GM12878 (cell line): ENCODE data around the gene RNF40. TPM values are rescaled to one million over a fixed set of nuclear protein-coding genes. Genes with fewer than 3 reads are reported as not detected.

Source experiments
- ATAC-seq: fragments of 200-7000 bp; cut with Tn5 transposase; 3 replicates; pipeline ENCODE4 v1.9.1; 2020; ENCODE audit warnings: mild to moderate bottlenecking, moderate library complexity
- BruUV-seq: library from RNA; stranded (reverse); fragments of 400-500 nt; replicated peaks from 2 replicates; lab custom pipeline; 2021; lab: Mats Ljungman, UMichigan
- CTCF ChIA-PET: fragments of 300-600 bp; sonication (Branson Sonifier 250); formaldehyde crosslinking; extraction: SDS; loops from one replicate; lab custom pipeline; 2021; ENCODE audit warnings: inconsistent platforms; lab: Yijun Ruan, JAX
- POLR2A ChIA-PET: fragments of 350-600 bp; formaldehyde crosslinking; extraction: SDS; loops from one replicate; lab custom pipeline; 2021; ENCODE audit warnings: inconsistent platforms; lab: Charles Lee
- RAD21 ChIA-PET: fragments of 300-600 bp; sonication (Branson Sonifier 250); formaldehyde crosslinking; loops from one replicate; lab custom pipeline; 2023; ENCODE audit warnings: antibody characterized with exemption; ENCODE audit not compliant: unreplicated experiment; lab: Charles Lee
- SMC1A ChIA-PET: fragments of 300-600 bp; sonication (Branson Sonifier 250); formaldehyde crosslinking; loops from one replicate; lab custom pipeline; 2023; ENCODE audit not compliant: unreplicated experiment, uncharacterized antibody; lab: Charles Lee
- DNase-seq: peaks from one replicate; pipeline ENCODE4 v3.0.0-alpha.2; 2011; ENCODE audit warnings: low read depth, low spot score
- FAIRE-seq: peaks from 3 replicates; lab custom pipeline; 2011; peaks lifted over from hg19 to GRCh38; lab: Jason Lieb, UNC
- H2AFZ ChIP-seq: 2 replicates; pipeline ENCODE4 v1.6.0; 2011; ENCODE audit warnings: low read depth, low read length, control low read depth; ENCODE audit not compliant: control insufficient read depth
- H3K27ac ChIP-seq: 2 replicates; pipeline ENCODE4 v1.5.1; 2011; ENCODE audit warnings: control low read depth; ENCODE audit not compliant: control insufficient read depth, insufficient read depth
- H3K27me3 ChIP-seq, 2 experiments: replicated peaks in 1 of 2; 2 replicates each; pipeline versions ENCODE4 v1.6.0 to v1.6.1; 2011; ENCODE audit warnings: low read length in 1 of 2; ENCODE audit not compliant: control insufficient read depth in 2 of 2, insufficient read depth in 2 of 2
- H3K36me3 ChIP-seq, 2 experiments: 2 replicates each; pipeline ENCODE4 v1.5.1; 2011; ENCODE audit warnings: low read length in 1 of 2; ENCODE audit not compliant: control insufficient read depth in 2 of 2, insufficient read depth in 2 of 2
- H3K4me1 ChIP-seq: 2 replicates; pipeline ENCODE4 v1.6.1; 2011; ENCODE audit warnings: mild to moderate bottlenecking, low read length, moderate library complexity, mixed read lengths; ENCODE audit not compliant: control insufficient read depth, insufficient read depth
- H3K4me2 ChIP-seq: 2 replicates; pipeline ENCODE4 v1.6.0; 2011; ENCODE audit warnings: control low read depth; ENCODE audit not compliant: control insufficient read depth, insufficient read depth
- H3K4me3 ChIP-seq: fragments of 200-600 bp; sonication (generic); 2 replicates; pipeline ENCODE4 v1.5.1; 2016
- H3K79me2 ChIP-seq: 2 replicates; pipeline ENCODE4 v1.6.0; 2011; ENCODE audit warnings: low read length; ENCODE audit not compliant: control insufficient read depth, insufficient read depth
- H3K9ac ChIP-seq: 2 replicates; pipeline ENCODE4 v1.8.0; 2011; ENCODE audit warnings: low read length, control low read depth, mixed read lengths; ENCODE audit not compliant: control insufficient read depth, insufficient read depth
- H3K9me3 ChIP-seq: replicated peaks from 3 replicates; pipeline ENCODE4 v1.5.1; 2011; ENCODE audit warnings: mild to moderate bottlenecking, low read length; ENCODE audit not compliant: control insufficient read depth, insufficient read depth
- H4K20me1 ChIP-seq: 2 replicates; pipeline ENCODE4 v1.6.0; 2011; ENCODE audit not compliant: control insufficient read depth, insufficient read depth
- BCL11A ChIP-seq: IDR thresholded peaks from 2 replicates; pipeline ENCODE4 v1.6.1; 2011; ENCODE audit warnings: low read depth, low read length
- CBFB ChIP-seq: IDR thresholded peaks from 2 replicates; pipeline ENCODE4 v1.6.1; 2016; ENCODE audit warnings: antibody characterized with exemption, low read depth
- EGR1 ChIP-seq, 2 experiments: IDR thresholded peaks; 1 replicate in 1 of 2; 2 replicates in 1 of 2; pipeline ENCODE4 v1.6.1; 2011 to 2012; ENCODE audit warnings: low read depth in 2 of 2, low read length in 2 of 2, borderline replicate concordance in 1 of 2, mild to moderate bottlenecking in 1 of 2, moderate library complexity in 1 of 2
- ETV6 ChIP-seq, 2 experiments: fragments of 450-650 bp in 1 of 2; IDR thresholded peaks in 1 of 2; conservative IDR thresholded peaks in 1 of 2; 2 replicates each; pipeline ENCODE4 v1.6.1; 2014; ENCODE audit warnings: antibody characterized with exemption in 1 of 2, borderline replicate concordance in 1 of 2, low read depth in 1 of 2, mild to moderate bottlenecking in 1 of 2, moderate library complexity in 1 of 2
- IKZF2 ChIP-seq, 2 experiments: fragments of 450-650 bp; IDR thresholded peaks; 2 replicates each; pipeline ENCODE4 v1.6.1; 2017; ENCODE audit warnings: mild to moderate bottlenecking in 2 of 2, moderate library complexity in 2 of 2
- KDM1A ChIP-seq: fragments of 200-600 bp; sonication (generic); IDR thresholded peaks from 2 replicates; pipeline ENCODE4 v1.6.1; 2016; ENCODE audit warnings: borderline replicate concordance
- NFIC ChIP-seq: IDR thresholded peaks from 2 replicates; pipeline ENCODE4 v1.6.1; 2012; ENCODE audit warnings: low read depth, mild to moderate bottlenecking, inconsistent platforms, low read length, moderate library complexity
- NR2F1 ChIP-seq: fragments of 450-650 bp; conservative IDR thresholded peaks from 2 replicates; pipeline ENCODE4 v1.6.1; 2017; ENCODE audit warnings: mild to moderate bottlenecking
- RFX5 ChIP-seq: IDR thresholded peaks from 2 replicates; pipeline ENCODE4 v1.6.1; 2011; ENCODE audit warnings: low read depth, low read length, improper control_type of control experiment
- TBL1XR1 ChIP-seq: IDR thresholded peaks from 2 replicates; pipeline ENCODE4 v1.6.1; 2012; ENCODE audit warnings: low read depth, low read length, improper control_type of control experiment
- TCF7 ChIP-seq: IDR thresholded peaks from 2 replicates; pipeline ENCODE4 v1.6.1; 2014; ENCODE audit warnings: antibody characterized with exemption, borderline replicate concordance
- YY1 ChIP-seq: IDR thresholded peaks from 2 replicates; pipeline ENCODE4 v1.6.1; 2011; ENCODE audit warnings: low read depth, mild to moderate bottlenecking, low read length
- ZNF207 ChIP-seq: fragments of 450-650 bp; IDR thresholded peaks from 2 replicates; pipeline ENCODE4 v1.6.1; 2014; ENCODE audit warnings: antibody characterized with exemption, mild to moderate bottlenecking, borderline replicate concordance
- ZSCAN29 ChIP-seq: fragments of 450-650 bp; IDR thresholded peaks from 2 replicates; pipeline ENCODE4 v1.6.1; 2017; ENCODE audit warnings: mild to moderate bottlenecking, moderate library complexity
- WGBS: methylation state at CpG from one replicate; pipeline ENCODE4 v1.1.6; 2016; ENCODE audit warnings: low lambda C conversion rate; ENCODE audit not compliant: insufficient replicate concordance, insufficient coverage; ENCODE audit errors: missing lambda C conversion rate; 5-methylcytosine and 5-hydroxymethylcytosine counted together
- in situ Hi-C: fragments of 300-500 bp; cut with MboI; formaldehyde crosslinking; loops from 9 replicates; pipeline ENCODE4 v1.14.3; 2018; ENCODE audit warnings: mixed read lengths
- intact Hi-C: fragments of 100-400 bp; cut with micrococcal nuclease; formaldehyde crosslinking; loops from one replicate; pipeline ENCODE4 v1.14.2; 2022; ENCODE audit not compliant: unreplicated experiment
- polyA plus RNA-seq, 11 experiments: library from polyadenylated mRNA; depleted of rRNA in 4 of 11; unstranded in 6 of 11; stranded (reverse) in 5 of 11; fragments of >200 nt; fragmentation: Nextera tagmentation in 4 of 11; fragmentation: Illumina TruSeq in 1 of 11; extraction: Ambion mirVana in 4 of 11; extraction: Trizol in 1 of 11; gene quantifications; 1 replicate in 1 of 11; 2 replicates in 10 of 11; pipeline versions ENCODE4 v1.2.1 to v1.2.3, GENCODE V29; 2011 to 2016; ENCODE audit warnings: inconsistent platforms in 2 of 11, missing spikeins in 2 of 11, low read depth in 1 of 11
- total RNA-seq, 4 experiments: library from RNA; depleted of rRNA in 3 of 4; stranded (reverse); fragments of >200 nt in 3 of 4; fragmentation: Illumina TruSeq in 1 of 4; extraction: Trizol in 1 of 4; gene quantifications; 2 replicates each; pipeline versions ENCODE4 v1.2.1 to v1.2.3, GENCODE V29; 2013 to 2021
- TF ChIP-seq, protein P1 (sequence below): IDR thresholded peaks from 2 replicates; pipeline ENCODE4 v1.6.1; 2011; ENCODE audit warnings: borderline replicate concordance, low read depth, mild to moderate bottlenecking, moderate library complexity, low read length; ENCODE audit not compliant: insufficient read depth, poor library complexity, severe bottlenecking
- TF ChIP-seq, protein P2 (sequence below): fragments of 150-350 bp; IDR thresholded peaks from 2 replicates; pipeline ENCODE4 v1.6.1; 2016; ENCODE audit warnings: low read depth, low read length
- TF ChIP-seq, protein P3 (sequence below): fragments of 450-650 bp; IDR thresholded peaks from 2 replicates; pipeline ENCODE4 v1.6.1; 2017; ENCODE audit warnings: low read depth, mild to moderate bottlenecking, moderate library complexity

The RNF40 gene
- total and polyA plus RNA-seq, 10 of the 15 experiments (the other 5 are each of a cell fraction or from before 2014, with no cell fraction given) = 3.7 to 97.6 (median 58.4) TPM

DNA sequence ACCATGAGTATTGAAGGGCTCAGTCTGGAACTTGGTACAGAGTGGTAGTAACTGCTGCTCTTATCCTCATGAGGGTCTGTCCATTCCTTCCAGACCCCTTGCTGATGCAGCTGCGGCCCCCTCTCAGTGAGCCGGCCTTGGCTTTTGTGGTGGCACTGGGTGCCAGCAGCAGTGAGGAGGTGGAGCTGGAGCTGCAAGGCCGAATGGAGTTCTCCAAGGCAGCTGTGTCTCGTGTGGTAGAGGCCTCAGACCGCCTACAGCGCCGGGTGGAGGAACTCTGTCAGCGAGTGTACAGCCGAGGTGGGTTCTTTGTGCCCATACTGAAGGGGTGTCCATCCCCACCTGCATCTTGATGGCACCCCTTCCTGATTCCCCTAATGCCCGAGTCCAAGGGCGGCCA is 2.0 kb downstream of the RNF40 start:
- Histone ChIP-seq H4K20me1 (no peaks in the 10 kb centered on the region), H3K9ac (no peak overlapping the region), H3K4me1 (peaks cover 9% of the 10 kb centered on the region), H3K4me3 (no peak overlapping the region), H3K4me2 (no peak overlapping the region), H3K9me3 (no peaks in the 10 kb centered on the region), H2AFZ (no peak overlapping the region), H3K36me3 (peaks cover 31 to 34% of the 10 kb centered on the region in 2 experiments; a peak in 3 of 4 replicates), H3K79me2 (peaks cover 15% of the 10 kb centered on the region), H3K27ac (no peak overlapping the region), H3K27me3 (no peaks in the 10 kb centered on the region)
- FAIRE-seq = no peak
- ChIA-PET POLR2A (interaction anchor here (0.5 kb wide), 1 partner anchor 18 kb away, joined by 3 read pairs; no protein-coding TSS in a partner anchor), RAD21 (no interaction called here), CTCF (no interaction called here), SMC1A (no interaction called here)
- no peak for ATAC-seq
- no peak for DNase-seq
- TF ChIP-seq ETV6 (conservative IDR thresholded peaks at IDR 0.05 in 1 of 2, IDR thresholded peaks at IDR 0.05 in 1 of 2; ENCODE audit: borderline replicate concordance in 1 of 2, low read depth in 1 of 2) (no peak), BCL11A (no peak), ZNF207 (no peak), CBFB (no peak), ZSCAN29 (no peak), RFX5 (no peak), NFIC (no peak), EGR1 (IDR thresholded peaks at IDR 0.05; ENCODE audit: borderline replicate concordance in 1 of 2, low read depth in 2 of 2, low read length in 2 of 2) (no peak), TBL1XR1 (no peak), KDM1A (no peak), TCF7 (no peak), YY1 (no peak), NR2F1 (no peak), IKZF2 (IDR thresholded peaks at IDR 0.05) (no peak)
- TF ChIP-seq, protein P1, sequence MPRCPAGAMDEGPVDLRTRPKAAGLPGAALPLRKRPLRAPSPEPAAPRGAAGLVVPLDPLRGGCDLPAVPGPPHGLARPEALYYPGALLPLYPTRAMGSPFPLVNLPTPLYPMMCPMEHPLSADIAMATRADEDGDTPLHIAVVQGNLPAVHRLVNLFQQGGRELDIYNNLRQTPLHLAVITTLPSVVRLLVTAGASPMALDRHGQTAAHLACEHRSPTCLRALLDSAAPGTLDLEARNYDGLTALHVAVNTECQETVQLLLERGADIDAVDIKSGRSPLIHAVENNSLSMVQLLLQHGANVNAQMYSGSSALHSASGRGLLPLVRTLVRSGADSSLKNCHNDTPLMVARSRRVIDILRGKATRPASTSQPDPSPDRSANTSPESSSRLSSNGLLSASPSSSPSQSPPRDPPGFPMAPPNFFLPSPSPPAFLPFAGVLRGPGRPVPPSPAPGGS = no peak
- TF ChIP-seq, protein P2, sequence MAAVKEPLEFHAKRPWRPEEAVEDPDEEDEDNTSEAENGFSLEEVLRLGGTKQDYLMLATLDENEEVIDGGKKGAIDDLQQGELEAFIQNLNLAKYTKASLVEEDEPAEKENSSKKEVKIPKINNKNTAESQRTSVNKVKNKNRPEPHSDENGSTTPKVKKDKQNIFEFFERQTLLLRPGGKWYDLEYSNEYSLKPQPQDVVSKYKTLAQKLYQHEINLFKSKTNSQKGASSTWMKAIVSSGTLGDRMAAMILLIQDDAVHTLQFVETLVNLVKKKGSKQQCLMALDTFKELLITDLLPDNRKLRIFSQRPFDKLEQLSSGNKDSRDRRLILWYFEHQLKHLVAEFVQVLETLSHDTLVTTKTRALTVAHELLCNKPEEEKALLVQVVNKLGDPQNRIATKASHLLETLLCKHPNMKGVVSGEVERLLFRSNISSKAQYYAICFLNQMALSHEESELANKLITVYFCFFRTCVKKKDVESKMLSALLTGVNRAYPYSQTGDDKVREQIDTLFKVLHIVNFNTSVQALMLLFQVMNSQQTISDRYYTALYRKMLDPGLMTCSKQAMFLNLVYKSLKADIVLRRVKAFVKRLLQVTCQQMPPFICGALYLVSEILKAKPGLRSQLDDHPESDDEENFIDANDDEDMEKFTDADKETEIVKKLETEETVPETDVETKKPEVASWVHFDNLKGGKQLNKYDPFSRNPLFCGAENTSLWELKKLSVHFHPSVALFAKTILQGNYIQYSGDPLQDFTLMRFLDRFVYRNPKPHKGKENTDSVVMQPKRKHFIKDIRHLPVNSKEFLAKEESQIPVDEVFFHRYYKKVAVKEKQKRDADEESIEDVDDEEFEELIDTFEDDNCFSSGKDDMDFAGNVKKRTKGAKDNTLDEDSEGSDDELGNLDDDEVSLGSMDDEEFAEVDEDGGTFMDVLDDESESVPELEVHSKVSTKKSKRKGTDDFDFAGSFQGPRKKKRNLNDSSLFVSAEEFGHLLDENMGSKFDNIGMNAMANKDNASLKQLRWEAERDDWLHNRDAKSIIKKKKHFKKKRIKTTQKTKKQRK = no peak
- TF ChIP-seq, protein P3, sequence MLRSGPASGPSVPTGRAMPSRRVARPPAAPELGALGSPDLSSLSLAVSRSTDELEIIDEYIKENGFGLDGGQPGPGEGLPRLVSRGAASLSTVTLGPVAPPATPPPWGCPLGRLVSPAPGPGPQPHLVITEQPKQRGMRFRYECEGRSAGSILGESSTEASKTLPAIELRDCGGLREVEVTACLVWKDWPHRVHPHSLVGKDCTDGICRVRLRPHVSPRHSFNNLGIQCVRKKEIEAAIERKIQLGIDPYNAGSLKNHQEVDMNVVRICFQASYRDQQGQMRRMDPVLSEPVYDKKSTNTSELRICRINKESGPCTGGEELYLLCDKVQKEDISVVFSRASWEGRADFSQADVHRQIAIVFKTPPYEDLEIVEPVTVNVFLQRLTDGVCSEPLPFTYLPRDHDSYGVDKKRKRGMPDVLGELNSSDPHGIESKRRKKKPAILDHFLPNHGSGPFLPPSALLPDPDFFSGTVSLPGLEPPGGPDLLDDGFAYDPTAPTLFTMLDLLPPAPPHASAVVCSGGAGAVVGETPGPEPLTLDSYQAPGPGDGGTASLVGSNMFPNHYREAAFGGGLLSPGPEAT = no peak
- WGBS = 95% methylated on average over 11 of the region's 11 CpGs
- intact Hi-C loops = loop anchor here (5.0 kb wide), 2 partner anchors 107 to 158 kb away; partner anchors contain the start of genes FBRS and FBXL19
- in situ Hi-C loops = loop anchor here (25.0 kb wide), 1 partner anchor 1123 kb away; no protein-coding TSS in a partner anchor
- no TSS peak for BruUV-seq
